ENCODE measurements around the gene REN.

- TF ChIP-seq SIN3A (IDR thresholded peaks at IDR 0.05; ENCODE audit: borderline replicate concordance in 2 of 2, control insufficient read depth in 1 of 2, low read depth in 2 of 2, low read length in 2 of 2) (no peak), CHD1 (IDR thresholded peaks at IDR 0.05; ENCODE audit: low read length) (no peak), ZBTB17 (CRISPR knock-in tag; IDR thresholded peaks at IDR 0.05) (no peak), SMAD1 (IDR thresholded peaks at IDR 0.05; ENCODE audit: low read depth, low read length, partially characterized antibody) (no peak), TCFL5 (CRISPR knock-in tag; conservative IDR thresholded peaks at IDR 0.05) (no peak), POU5F1 (IDR thresholded peaks at IDR 0.05; ENCODE audit: borderline replicate concordance, low read depth, low read length, partially characterized antibody) (no peak), ZNF785 (CRISPR knock-in tag; IDR thresholded peaks at IDR 0.05) (no peak), CHD2 (IDR thresholded peaks at IDR 0.05; ENCODE audit: low read depth, low read length) (no peak)
These were observed 61.0 kb downstream of the REN start for GRCh38 chr1:204105131-204105515.

Data from K562 (cell line).